ENCODE measurements around the gene SEC22A.

The SEC22A gene

GRCh38 chr3:123267821-123268220, 66.1 kb downstream of the SEC22A start:
- DNase-seq, result no peak

GRCh38 chr3:123270818-123271217, 69.1 kb downstream of the SEC22A start:
- DNase-seq, result no peak

GRCh38 chr3:123271466-123272159, 69.9 kb downstream of the SEC22A start:
- no peak for DNase-seq

- no peak for DNase-seq
Measured at GRCh38 chr3:123272547-123272946, 70.8 kb downstream of the SEC22A start.

GRCh38 chr3:123275691-123276090, 73.9 kb downstream of the SEC22A start:
- DNase-seq, result no peak

- DNase-seq, result no peak
Measured at GRCh38 chr3:123276346-123277006, 74.7 kb downstream of the SEC22A start.

- DNase-seq, result no peak
Measured at GRCh38 chr3:123277106-123277505, 75.4 kb downstream of the SEC22A start.

GRCh38 chr3:123278446-123278845, 76.7 kb downstream of the SEC22A start:
- DNase-seq, result no peak

GRCh38 chr3:123279121-123279520, 77.4 kb downstream of the SEC22A start:
- no peak for DNase-seq

GRCh38 chr3:123281406-123281805, 79.7 kb downstream of the SEC22A start:
- no peak for DNase-seq

GRCh38 chr3:123281929-123282328, 80.2 kb downstream of the SEC22A start:
- no peak for DNase-seq

- DNase-seq, result no peak
Measured at GRCh38 chr3:123282461-123282860, 80.7 kb downstream of the SEC22A start.

- DNase-seq, result no peak
Measured at GRCh38 chr3:123283074-123283473, 81.3 kb downstream of the SEC22A start.

GRCh38 chr3:123283657-123284398, 82.1 kb downstream of the SEC22A start:
- DNase-seq, result no peak

GRCh38 chr3:123284399-123285010, 82.8 kb downstream of the SEC22A start:
- no peak for DNase-seq

- DNase-seq, result no peak
Measured at GRCh38 chr3:123285066-123285465, 83.3 kb downstream of the SEC22A start.

GRCh38 chr3:123285479-123285878, 83.7 kb downstream of the SEC22A start:
- DNase-seq, result no peak

GRCh38 chr3:123285931-123286307, 84.2 kb downstream of the SEC22A start:
- no peak for DNase-seq

GRCh38 chr3:123286308-123287023, 84.7 kb downstream of the SEC22A start:
- DNase-seq, result peak; percentile 14

- DNase-seq, result no peak
Measured at GRCh38 chr3:123287051-123287961, 85.6 kb downstream of the SEC22A start.

GRCh38 chr3:123287962-123288302, 86.2 kb downstream of the SEC22A start:
- DNase-seq, result no peak
